ENCODE results near the gene THAP3. TPM values are rescaled to one million over a fixed set of nuclear protein-coding genes. Genes with fewer than 3 reads are reported as not detected.

THAP3 gene
- total RNA-seq, 1 experiment from 2014 or later: 54.6 TPM

DNA sequence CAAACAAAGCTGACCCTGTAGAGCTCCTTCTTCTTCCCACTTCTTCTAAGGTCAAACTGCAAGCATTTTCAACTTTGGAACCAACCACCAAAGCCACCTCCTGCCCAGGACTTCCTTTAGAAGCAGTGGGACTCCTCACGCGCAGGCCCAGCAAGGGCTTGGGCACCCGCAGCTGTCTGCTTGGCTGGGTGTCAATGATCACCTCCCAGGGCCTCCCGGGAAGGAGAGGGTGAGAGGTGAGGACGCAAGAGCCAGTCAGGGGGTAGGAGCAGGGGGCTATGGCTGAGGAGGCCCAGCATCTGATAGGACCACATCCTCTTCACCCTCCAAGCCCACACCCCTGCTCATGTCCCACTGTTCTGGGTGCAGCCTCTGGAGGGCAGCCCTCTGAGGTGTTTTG lies 32.2 kb upstream of the THAP3 start:
- intact Hi-C loops (cut with micrococcal nuclease): no loop called here
- no TSS peak for BruUV-seq (replicated peaks)
- H4K20me1 ChIP-seq (ENCODE audit: low read length): peaks cover 54% of the 10 kb centered on the region

DNA sequence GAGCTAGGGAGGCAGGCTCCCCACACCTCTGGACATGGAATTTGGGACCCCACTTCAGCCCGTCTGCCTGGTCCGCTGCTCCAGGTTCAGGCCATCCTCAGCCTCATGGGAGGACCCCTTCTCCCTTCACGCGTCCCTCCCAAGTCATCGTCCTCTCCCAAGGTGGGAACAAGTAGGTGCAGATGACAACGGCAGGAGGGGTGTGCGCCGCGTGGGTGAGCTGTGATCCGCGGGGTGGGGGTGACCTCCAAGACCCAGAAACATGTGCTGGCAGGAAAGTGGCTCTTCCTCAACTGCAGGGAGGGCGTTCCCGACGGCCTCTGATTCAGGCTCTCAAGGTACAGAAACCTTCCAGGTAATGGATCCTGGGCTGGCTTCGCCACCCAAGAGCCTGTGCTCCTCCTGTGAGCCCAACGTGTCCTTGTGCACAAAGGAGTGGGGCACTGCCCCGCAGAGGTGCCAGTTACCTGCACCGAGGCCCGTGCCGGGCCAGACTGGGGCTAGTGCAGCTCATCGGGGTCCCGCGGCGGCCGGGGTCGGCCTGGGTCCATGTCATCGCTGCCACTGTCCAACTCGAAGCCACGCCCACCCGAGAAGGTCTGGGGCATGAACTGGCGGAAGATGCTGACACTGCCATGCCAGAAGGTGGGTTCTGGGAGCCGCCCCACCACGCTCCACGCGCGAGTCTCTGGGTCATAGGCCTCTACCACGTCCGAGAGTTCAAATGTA lies 31.6 kb upstream of the THAP3 start:
- no peak overlapping the region for H3K9ac ChIP-seq (ENCODE audit: low read length)
- H3K27ac ChIP-seq (ENCODE audit: low read length): no peak overlapping the region
- TF ChIP-seq EZH2 (IDR thresholded peaks at IDR 0.05; ENCODE audit: low read length, unreplicated experiment) (no peak), EZH2phosphoT487 (IDR thresholded peaks at IDR 0.05; ENCODE audit: borderline replicate concordance, low read length) (no peak)
- TF ChIP-seq, protein P1, sequence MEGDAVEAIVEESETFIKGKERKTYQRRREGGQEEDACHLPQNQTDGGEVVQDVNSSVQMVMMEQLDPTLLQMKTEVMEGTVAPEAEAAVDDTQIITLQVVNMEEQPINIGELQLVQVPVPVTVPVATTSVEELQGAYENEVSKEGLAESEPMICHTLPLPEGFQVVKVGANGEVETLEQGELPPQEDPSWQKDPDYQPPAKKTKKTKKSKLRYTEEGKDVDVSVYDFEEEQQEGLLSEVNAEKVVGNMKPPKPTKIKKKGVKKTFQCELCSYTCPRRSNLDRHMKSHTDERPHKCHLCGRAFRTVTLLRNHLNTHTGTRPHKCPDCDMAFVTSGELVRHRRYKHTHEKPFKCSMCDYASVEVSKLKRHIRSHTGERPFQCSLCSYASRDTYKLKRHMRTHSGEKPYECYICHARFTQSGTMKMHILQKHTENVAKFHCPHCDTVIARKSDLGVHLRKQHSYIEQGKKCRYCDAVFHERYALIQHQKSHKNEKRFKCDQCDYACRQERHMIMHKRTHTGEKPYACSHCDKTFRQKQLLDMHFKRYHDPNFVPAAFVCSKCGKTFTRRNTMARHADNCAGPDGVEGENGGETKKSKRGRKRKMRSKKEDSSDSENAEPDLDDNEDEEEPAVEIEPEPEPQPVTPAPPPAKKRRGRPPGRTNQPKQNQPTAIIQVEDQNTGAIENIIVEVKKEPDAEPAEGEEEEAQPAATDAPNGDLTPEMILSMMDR (conservative IDR thresholded peaks at IDR 0.05; ENCODE audit: low read depth, low read length): no peak
- CTCF ChIA-PET: no interaction called here
- peaks cover under 1% of the 10 kb centered on the region; the same call in 1 of the 2 replicates for H3K4me1 ChIP-seq (ENCODE audit: insufficient read depth, low read length)
- H3K4me2 ChIP-seq (ENCODE audit: low read length): no peak overlapping the region
- H3K79me2 ChIP-seq (ENCODE audit: low read length): peaks cover 38% of the 10 kb centered on the region
- no peak for ATAC-seq
- intact Hi-C loops (cut with micrococcal nuclease): no loop called here
- no TSS peak for BruUV-seq (replicated peaks)
- H2AFZ ChIP-seq (ENCODE audit: low read length): no peak overlapping the region
- no peak overlapping the region for H3K4me3 ChIP-seq (ENCODE audit: low read length)
- peaks cover 78% of the 10 kb centered on the region for H3K36me3 ChIP-seq (ENCODE audit: low read depth, low read length)
- H3K9me3 ChIP-seq (ENCODE audit: low read length): no peaks in the 10 kb centered on the region
- POLR2A ChIA-PET (ENCODE audit: unreplicated experiment): no interaction called here
- peaks cover 60% of the 10 kb centered on the region for H4K20me1 ChIP-seq (ENCODE audit: low read length)
- H3F3A ChIP-seq (ENCODE audit: low read length, unreplicated experiment): no peaks in the 10 kb centered on the region
- H3K27me3 ChIP-seq (ENCODE audit: low read length): no peaks in the 10 kb centered on the region
- H3K9me2 ChIP-seq (replicated peaks; ENCODE audit: low read length): no peaks in the 10 kb centered on the region
- no peak for DNase-seq

More for the DNA sequence above, 32.2 kb upstream of the THAP3 start:
- DNase-seq: no peak
- no peaks in the 10 kb centered on the region for H3K9me2 ChIP-seq (replicated peaks; ENCODE audit: low read length)
- ChIA-PET POLR2A (ENCODE audit: unreplicated experiment) (interaction anchor here (0.6 kb wide), 1 partner anchor 1435 kb away, joined by 3 read pairs; no protein-coding TSS in a partner anchor), CTCF (no interaction called here)
- peaks cover 7% of the 10 kb centered on the region for H3K4me1 ChIP-seq (ENCODE audit: insufficient read depth, low read length)
- no peak for ATAC-seq
- no peak overlapping the region for H3K4me2 ChIP-seq (ENCODE audit: low read length)
- H2AFZ ChIP-seq (ENCODE audit: low read length): no peak overlapping the region
- no peak overlapping the region for H3K4me3 ChIP-seq (ENCODE audit: low read length)
- TF ChIP-seq, protein P1 (conservative IDR thresholded peaks at IDR 0.05; ENCODE audit: low read depth, low read length): no peak
- TF ChIP-seq EZH2 (IDR thresholded peaks at IDR 0.05; ENCODE audit: low read length, unreplicated experiment) (no peak), EZH2phosphoT487 (IDR thresholded peaks at IDR 0.05; ENCODE audit: borderline replicate concordance, low read length) (no peak)
- no peak overlapping the region for H3K27ac ChIP-seq (ENCODE audit: low read length)
- H3F3A ChIP-seq (ENCODE audit: low read length, unreplicated experiment): no peaks in the 10 kb centered on the region
- H3K27me3 ChIP-seq (ENCODE audit: low read length): no peaks in the 10 kb centered on the region
- H3K79me2 ChIP-seq (ENCODE audit: low read length): peaks cover 32% of the 10 kb centered on the region
- no peaks in the 10 kb centered on the region for H3K9me3 ChIP-seq (ENCODE audit: low read length)
- H3K9ac ChIP-seq (ENCODE audit: low read length): no peak overlapping the region
- H3K36me3 ChIP-seq (ENCODE audit: low read depth, low read length): peaks cover 73% of the 10 kb centered on the region

DNA sequence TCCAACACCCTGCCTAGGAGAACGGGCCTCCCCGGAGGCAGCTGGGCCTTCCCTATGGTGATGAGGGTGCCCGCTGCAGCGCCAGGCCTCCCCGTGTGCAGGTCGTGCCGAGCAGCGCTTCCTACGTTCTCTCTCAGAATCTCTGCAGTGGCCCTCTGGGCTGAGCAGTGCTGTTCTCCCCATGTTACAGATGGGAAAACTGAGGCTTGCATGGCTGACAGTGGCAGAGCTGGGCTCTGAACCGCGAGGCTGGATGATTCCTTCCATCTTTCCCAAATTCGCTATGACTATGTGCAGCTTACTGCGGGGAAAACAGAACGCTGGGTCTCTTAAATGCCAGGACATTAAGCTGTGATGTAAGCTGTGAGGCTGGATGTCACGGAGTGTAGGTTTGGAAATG lies 30.9 kb upstream of the THAP3 start:
- no peak overlapping the region for H3K4me2 ChIP-seq (ENCODE audit: low read length)
- H3K4me3 ChIP-seq (ENCODE audit: low read length): no peak overlapping the region
- no peaks in the 10 kb centered on the region for H3K27me3 ChIP-seq (ENCODE audit: low read length)
- ChIA-PET POLR2A (ENCODE audit: unreplicated experiment) (no interaction called here), CTCF (no interaction called here)
- no peak for ATAC-seq
- H3F3A ChIP-seq (ENCODE audit: low read length, unreplicated experiment): no peaks in the 10 kb centered on the region
- peaks cover 46% of the 10 kb centered on the region for H3K79me2 ChIP-seq (ENCODE audit: low read length)
- no peak overlapping the region for H3K9ac ChIP-seq (ENCODE audit: low read length)
- H3K9me2 ChIP-seq (replicated peaks; ENCODE audit: low read length): no peaks in the 10 kb centered on the region
- no peak overlapping the region for H2AFZ ChIP-seq (ENCODE audit: low read length)
- no TSS peak for BruUV-seq (replicated peaks)
- peaks cover 76% of the 10 kb centered on the region for H3K36me3 ChIP-seq (ENCODE audit: low read depth, low read length)
- TF ChIP-seq, protein P1 (conservative IDR thresholded peaks at IDR 0.05; ENCODE audit: low read depth, low read length): no peak
- TF ChIP-seq EZH2 (IDR thresholded peaks at IDR 0.05; ENCODE audit: low read length, unreplicated experiment) (no peak), EZH2phosphoT487 (IDR thresholded peaks at IDR 0.05; ENCODE audit: borderline replicate concordance, low read length) (no peak)
- no peak for DNase-seq
- H3K27ac ChIP-seq (ENCODE audit: low read length): no peak overlapping the region
- H3K9me3 ChIP-seq (ENCODE audit: low read length): no peaks in the 10 kb centered on the region
- peaks cover 1% of the 10 kb centered on the region for H3K4me1 ChIP-seq (ENCODE audit: insufficient read depth, low read length)
- intact Hi-C loops (cut with micrococcal nuclease): no loop called here
- H4K20me1 ChIP-seq (ENCODE audit: low read length): peaks cover 64% of the 10 kb centered on the region
